H1 (cell line): ENCODE data around the gene TAMALIN. TPM values are rescaled to one million over a fixed set of nuclear protein-coding genes. Genes with fewer than 3 reads are reported as not detected.

Source experiments
- CTCF ChIA-PET: fragments of 300-600 bp; sonication (Branson Sonifier 250); formaldehyde crosslinking; loops from one replicate; lab custom pipeline; 2021; ENCODE audit not compliant: partially characterized antibody; lab: Charles Lee
- POLR2A ChIA-PET: fragments of 300-600 bp; sonication (Branson Sonifier 250); formaldehyde crosslinking; loops from one replicate; lab custom pipeline; 2021; ENCODE audit warnings: inconsistent platforms; ENCODE audit not compliant: partially characterized antibody; lab: Charles Lee
- DNase-seq, 2 experiments: peaks; one replicate each; pipeline versions ENCODE4 v3.0.0 to v3.0.0-alpha.2; 2010 to 2022; ENCODE audit warnings: low spot score in 2 of 2, low read depth in 1 of 2, mixed read lengths in 1 of 2
- FAIRE-seq: peaks from 2 replicates; lab custom pipeline; 2011; peaks lifted over from hg19 to GRCh38; lab: Jason Lieb, UNC
- H2AFZ ChIP-seq: 2 replicates; pipeline ENCODE4 v1.8.1; 2012; ENCODE audit warnings: low read length, inconsistent platforms
- H2AK5ac ChIP-seq: 2 replicates; pipeline ENCODE4 v1.6.1; 2013; ENCODE audit warnings: low read depth, low read length
- H2BK120ac ChIP-seq: replicated peaks from 2 replicates; pipeline ENCODE3; 2013; ENCODE audit warnings: low read depth, low read length, inconsistent platforms
- H2BK12ac ChIP-seq: 2 replicates; pipeline ENCODE4 v1.6.1; 2013; ENCODE audit warnings: low read depth, low read length
- H2BK15ac ChIP-seq: 2 replicates; pipeline ENCODE4 v1.6.1; 2013; ENCODE audit warnings: low read length
- H2BK20ac ChIP-seq: 2 replicates; pipeline ENCODE4 v1.6.1; 2013; ENCODE audit warnings: low read length
- H2BK5ac ChIP-seq: 2 replicates; pipeline ENCODE4 v1.6.1; 2013; ENCODE audit warnings: low read depth, low read length
- H3K14ac ChIP-seq: 2 replicates; pipeline ENCODE4 v1.6.1; 2013; ENCODE audit warnings: inconsistent platforms; ENCODE audit not compliant: insufficient read length
- H3K18ac ChIP-seq: 2 replicates; pipeline ENCODE4 v1.6.1; 2013; ENCODE audit warnings: low read length; ENCODE audit errors: extremely low read depth
- H3K23ac ChIP-seq: 2 replicates; pipeline ENCODE4 v1.6.1; 2013; ENCODE audit warnings: inconsistent platforms; ENCODE audit not compliant: insufficient read length
- H3K23me2 ChIP-seq: 2 replicates; pipeline ENCODE4 v1.6.1; 2013; ENCODE audit warnings: low read depth, low read length
- H3K27ac ChIP-seq: 2 replicates; pipeline ENCODE4 v1.6.1; 2011; ENCODE audit warnings: low read depth, low read length, inconsistent platforms
- H3K27me3 ChIP-seq, 4 experiments: replicated peaks in 1 of 4; 1 replicate in 1 of 4; 2 replicates in 3 of 4; pipeline versions ENCODE4 v1.6.1 to v1.8.1; 2011 to 2013; ENCODE audit warnings: low read length in 3 of 4, mild to moderate bottlenecking in 3 of 4, inconsistent platforms in 2 of 4, mixed read lengths in 2 of 4, moderate library complexity in 1 of 4; ENCODE audit not compliant: control insufficient read depth in 3 of 4, insufficient read depth in 3 of 4; ENCODE audit errors: extremely low read depth in 1 of 4
- H3K36me3 ChIP-seq, 4 experiments: 2 replicates each; pipeline versions ENCODE4 v1.6.1 to v1.8.1; 2011 to 2013; ENCODE audit warnings: mild to moderate bottlenecking in 4 of 4, low read length in 3 of 4, moderate library complexity in 2 of 4, control low read depth in 1 of 4, inconsistent platforms in 1 of 4; ENCODE audit not compliant: insufficient read depth in 4 of 4, control insufficient read depth in 2 of 4
- H3K4ac ChIP-seq: replicated peaks from 2 replicates; pipeline ENCODE3; 2013; ENCODE audit warnings: low read length, low read depth, mixed read lengths, inconsistent platforms; ENCODE audit not compliant: insufficient read length
- H3K4me1 ChIP-seq, 4 experiments: replicated peaks in 1 of 4; 1 replicate in 1 of 4; 2 replicates in 3 of 4; pipeline versions ENCODE4 v1.6.1 to v1.8.1; 2011 to 2013; ENCODE audit warnings: low read length in 3 of 4, inconsistent platforms in 2 of 4, mixed read lengths in 1 of 4; ENCODE audit not compliant: insufficient read depth in 4 of 4, control insufficient read depth in 3 of 4
- H3K4me2 ChIP-seq, 2 experiments: 2 replicates each; pipeline versions ENCODE4 v1.6.1 to v1.8.1; 2011 to 2013; ENCODE audit warnings: low read depth in 2 of 2, low read length in 2 of 2, control low read depth in 1 of 2, inconsistent platforms in 1 of 2, mild to moderate bottlenecking in 1 of 2; ENCODE audit not compliant: insufficient read depth in 1 of 2
- H3K4me3 ChIP-seq, 4 experiments: fragments of 200-600, 300-600 bp in 1 of 4; sonication (generic), shearing (Covaris generic), sonication (Bioruptor Twin) in 1 of 4; 2 replicates each; pipeline versions ENCODE4 v1.5.1 to v1.8.1; 2011 to 2016; ENCODE audit warnings: low read length in 4 of 4, low read depth in 3 of 4, control low read depth in 2 of 4, inconsistent platforms in 2 of 4, mild to moderate bottlenecking in 2 of 4, mixed read lengths in 1 of 4, moderate library complexity in 1 of 4; ENCODE audit not compliant: insufficient read depth in 2 of 4; ENCODE audit errors: extremely low read depth in 1 of 4
- H3K56ac ChIP-seq: replicated peaks from 2 replicates; pipeline ENCODE3; 2013; ENCODE audit warnings: low read depth, mild to moderate bottlenecking, mixed read lengths, low read length, inconsistent platforms; ENCODE audit not compliant: insufficient read length
- H3K79me1 ChIP-seq: 2 replicates; pipeline ENCODE4 v1.6.1; 2013; ENCODE audit warnings: low read depth, low read length, control low read depth
- H3K79me2 ChIP-seq, 2 experiments: 2 replicates each; pipeline versions ENCODE4 v1.6.1 to v1.8.1; 2012 to 2013; ENCODE audit warnings: low read length in 2 of 2, mild to moderate bottlenecking in 2 of 2, inconsistent platforms in 1 of 2; ENCODE audit not compliant: insufficient read depth in 2 of 2, control insufficient read depth in 1 of 2
- H3K9ac ChIP-seq, 4 experiments: replicated peaks in 1 of 4; 1 replicate in 1 of 4; 2 replicates in 3 of 4; pipeline versions ENCODE4 v1.6.1 to v1.8.1; 2011 to 2013; ENCODE audit warnings: low read depth in 3 of 4, low read length in 3 of 4, control low read depth in 2 of 4, mild to moderate bottlenecking in 2 of 4, moderate library complexity in 2 of 4, inconsistent platforms in 1 of 4; ENCODE audit errors: extremely low read depth in 1 of 4
- H3K9me3 ChIP-seq, 2 experiments: 2 replicates each; pipeline versions ENCODE4 v1.6.1 to v1.8.1; 2012 to 2013; ENCODE audit warnings: mild to moderate bottlenecking in 2 of 2, moderate library complexity in 2 of 2, control low read depth in 1 of 2, inconsistent platforms in 1 of 2, low read depth in 1 of 2, low read length in 1 of 2, mixed read lengths in 1 of 2; ENCODE audit not compliant: insufficient read depth in 2 of 2
- H4K20me1 ChIP-seq, 2 experiments: replicated peaks in 1 of 2; 2 replicates each; pipeline versions ENCODE3 to v1.8.1; 2011 to 2013; ENCODE audit warnings: inconsistent platforms in 2 of 2, low read length in 2 of 2, mild to moderate bottlenecking in 1 of 2; ENCODE audit not compliant: insufficient read depth in 2 of 2, control insufficient read depth in 1 of 2
- H4K5ac ChIP-seq: 2 replicates; pipeline ENCODE4 v1.6.1; 2013; ENCODE audit warnings: low read length, low read depth, mixed read lengths, inconsistent platforms; ENCODE audit not compliant: insufficient read length
- H4K8ac ChIP-seq: 2 replicates; pipeline ENCODE4 v1.8.0; 2013; ENCODE audit warnings: mild to moderate bottlenecking, moderate library complexity, low read length, inconsistent platforms; ENCODE audit not compliant: insufficient read depth; ENCODE audit errors: extremely low read depth
- H4K91ac ChIP-seq: replicated peaks from 2 replicates; pipeline ENCODE3; 2013; ENCODE audit warnings: low read length, mixed read lengths, inconsistent platforms; ENCODE audit not compliant: insufficient read length
- RFX5 ChIP-seq: IDR thresholded peaks from 2 replicates; pipeline ENCODE4 v1.6.1; 2011; ENCODE audit warnings: low read depth, low read length, improper control_type of control experiment, borderline replicate concordance
- SUZ12 ChIP-seq: fragments of 200-600 bp; sonication (generic); IDR thresholded peaks from 2 replicates; pipeline ENCODE4 v1.6.1; 2012; ENCODE audit warnings: mild to moderate bottlenecking, inconsistent platforms, low read length, moderate library complexity, mixed read lengths
- WGBS, 2 experiments: shearing (Covaris generic) in 1 of 2; methylation state at CpG; one replicate each; pipeline versions ENCODE4 v1.1.6 to v1.1.7; 2013 to 2015; ENCODE audit warnings: low lambda C conversion rate in 2 of 2, mixed read lengths in 2 of 2, inconsistent platforms in 1 of 2, low coverage in 1 of 2, missing lambda C conversion rate in 1 of 2; ENCODE audit not compliant: insufficient replicate concordance in 2 of 2, insufficient coverage in 1 of 2, insufficient read length in 1 of 2; ENCODE audit errors: extremely low coverage in 1 of 2, missing lambda C conversion rate in 1 of 2; 5-methylcytosine and 5-hydroxymethylcytosine counted together
- polyA plus RNA-seq, 7 experiments: library from polyadenylated mRNA; depleted of rRNA in 3 of 7; stranded (reverse) in 5 of 7; unstranded in 2 of 7; fragments of >200 nt in 5 of 7; fragments of 200-250 nt in 2 of 7; gene quantifications; 1 replicate in 5 of 7; 2 replicates in 1 of 7; 4 replicates in 1 of 7; pipeline versions ENCODE4 v1.2.1 to v1.2.3, GENCODE V29; 2011 to 2013; ENCODE audit warnings: missing spikeins in 2 of 7, mixed read lengths in 2 of 7
- total RNA-seq: library from RNA; stranded (reverse); fragmentation: NEBNext Ultra II Directional; extraction: Animal tissue kit (Norgen Biotek cat#: 25700); gene quantifications from 2 replicates; pipeline ENCODE4 v1.2.1, GENCODE V29; 2021

TAMALIN gene
- total and polyA plus RNA-seq, 2 of the 8 experiments (the other 6 are each of a cell fraction or from before 2014, with no cell fraction given): 2.6 to 4.9 TPM

DNA sequence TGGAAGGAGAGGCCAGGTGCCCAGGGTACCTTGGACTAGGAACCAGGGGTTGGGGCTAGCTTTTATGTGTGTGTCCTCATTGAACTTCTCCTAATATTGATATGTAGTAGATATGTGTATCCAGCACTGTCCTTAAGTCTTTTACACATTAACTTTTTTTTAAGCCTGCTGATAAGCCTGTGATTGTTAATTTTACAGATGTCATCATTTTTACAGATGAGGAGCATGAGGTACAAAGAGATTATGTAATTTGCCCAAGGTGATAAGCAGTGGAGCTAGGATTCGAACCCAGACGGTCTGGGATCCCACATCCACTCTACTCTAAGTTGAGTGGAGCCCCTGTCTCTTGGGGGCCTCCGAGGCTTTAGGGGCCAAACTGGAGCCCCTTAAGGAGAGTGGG, 34.3 kb downstream of the TAMALIN start:
- no peak overlapping the region for H2BK15ac ChIP-seq
- H3K36me3 ChIP-seq: no peaks in the 10 kb centered on the region; a peak in 2 of 8 replicates
- peaks cover 4% of the 10 kb centered on the region for H3K79me1 ChIP-seq
- H2BK120ac ChIP-seq: no peak overlapping the region
- H2BK20ac ChIP-seq: no peak overlapping the region
- DNase-seq: no peak
- H3K18ac ChIP-seq: no peak overlapping the region
- H3K23ac ChIP-seq: no peak overlapping the region
- peaks cover 2% of the 10 kb centered on the region; the same call in 1 of the 2 replicates for H3K23me2 ChIP-seq
- WGBS, 2 experiments: 77% methylated on average over 3 of the region's 3 CpGs; no CpG with 5 or more reads in 1 of the 2 experiments
- no peak overlapping the region for H3K14ac ChIP-seq
- peaks cover 0 to 5% (median 3%) of the 10 kb centered on the region in 4 experiments; a peak in 5 of 7 replicates for H3K27me3 ChIP-seq
- no peak overlapping the region for H3K4me3 ChIP-seq
- no peak overlapping the region for H2AFZ ChIP-seq
- no peaks in the 10 kb centered on the region for H3K9me3 ChIP-seq
- H2BK5ac ChIP-seq: no peak overlapping the region
- no peak overlapping the region for H3K4ac ChIP-seq
- FAIRE-seq: no peak
- no peak overlapping the region for H3K9ac ChIP-seq
- ChIA-PET POLR2A (interaction anchor here (0.7 to 6.6 kb wide), 9 partner anchors 12 to 55 kb away, joined by 3 to 56 read pairs (median 3); partner anchors contain the start of gene ATG101), CTCF (interaction anchor here (1.0 to 15.8 kb wide), 10 partner anchors 8 to 169 kb away, joined by 3 to 294 read pairs (median 7); partner anchors contain the start of genes ATG101, NR4A1 and SMIM41)
- no peak overlapping the region for H2AK5ac ChIP-seq
- H2BK12ac ChIP-seq: no peak overlapping the region
- no peak overlapping the region for H4K5ac ChIP-seq
- no peak overlapping the region for H3K27ac ChIP-seq
- H3K56ac ChIP-seq: no peak overlapping the region
- H3K79me2 ChIP-seq: peaks cover 0 to 24% of the 10 kb centered on the region in 2 experiments; a peak in 2 of 4 replicates
- no peak overlapping the region for H3K4me2 ChIP-seq
- no peak overlapping the region for H4K91ac ChIP-seq
- no peak overlapping the region for H4K8ac ChIP-seq
- peaks cover 4 to 15% of the 10 kb centered on the region in 2 experiments for H4K20me1 ChIP-seq
- peaks cover 0 to 6% (median 4%) of the 10 kb centered on the region in 4 experiments; a peak in 5 of 7 replicates for H3K4me1 ChIP-seq
- no peak for TF ChIP-seq RFX5
- no peak for TF ChIP-seq SUZ12
